Measurements from ENCODE around the gene UTS2R. TPM values are rescaled to one million over a fixed set of nuclear protein-coding genes. Genes with fewer than 3 reads are reported as not detected.

UTS2R gene
- total and polyA plus RNA-seq, 4 donors, result not detected

DNA sequence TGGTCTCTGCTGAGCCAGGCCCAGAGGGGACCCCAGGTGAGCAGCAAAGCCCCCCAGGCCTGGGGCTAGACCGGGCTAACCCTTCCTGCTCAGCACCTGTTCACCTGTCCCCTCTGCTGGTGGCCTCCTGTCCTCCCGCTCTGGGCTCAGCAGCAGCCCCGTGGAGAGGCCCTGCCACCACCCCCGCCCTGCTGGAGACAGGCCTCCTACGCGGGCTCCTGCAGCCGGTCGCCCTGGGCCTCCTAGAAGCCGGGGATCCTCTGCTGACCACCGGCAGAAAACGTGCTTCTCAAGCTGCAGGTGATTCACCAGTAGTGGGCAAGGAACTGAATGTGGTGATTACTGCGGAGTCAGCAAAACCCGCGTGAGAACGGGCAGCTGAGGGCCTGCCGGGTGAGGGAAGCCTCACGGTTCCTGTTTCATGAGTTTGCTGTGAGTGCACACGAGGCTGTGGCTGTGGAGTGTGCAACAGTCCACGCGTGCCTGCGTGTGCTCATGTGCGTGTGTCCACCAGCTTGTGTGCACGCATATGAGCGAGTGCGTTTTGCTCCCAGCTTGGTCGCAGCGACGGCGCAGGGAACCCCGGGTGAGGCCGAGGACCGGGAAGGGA is 38.8 kb upstream of the UTS2R start:
- intact Hi-C loops (cut with DNase I), result no loop called here
- Histone ChIP-seq H3K4me3 (ENCODE audit: low read length in 2 of 2) (no peak overlapping the region), H3K36me3 (ENCODE audit: control insufficient read depth in 1 of 2, insufficient read depth in 2 of 2, low read length in 1 of 2) (no peaks in the 10 kb centered on the region), H3K9me3 (ENCODE audit: control insufficient read depth, low read length) (no peaks in the 10 kb centered on the region), H3K27me3 (ENCODE audit: control insufficient read depth in 1 of 2, insufficient read depth in 2 of 2, low read length in 1 of 2) (no peaks in the 10 kb centered on the region), H3K4me1 (ENCODE audit: control insufficient read depth in 1 of 2, insufficient read depth in 2 of 2, low read length in 2 of 2) (no peaks in the 10 kb centered on the region), H3K27ac (ENCODE audit: low read depth in 1 of 2, low read length in 2 of 2) (no peak overlapping the region)
- ATAC-seq (ENCODE audit: low FRiP score), result peak; percentile 21
- DNase-seq, result peak in 1 of 2 donors; percentile 89
- 16% methylated on average over 31 to 32 of the region's 32 CpGs for WGBS, 2 donors

DNA sequence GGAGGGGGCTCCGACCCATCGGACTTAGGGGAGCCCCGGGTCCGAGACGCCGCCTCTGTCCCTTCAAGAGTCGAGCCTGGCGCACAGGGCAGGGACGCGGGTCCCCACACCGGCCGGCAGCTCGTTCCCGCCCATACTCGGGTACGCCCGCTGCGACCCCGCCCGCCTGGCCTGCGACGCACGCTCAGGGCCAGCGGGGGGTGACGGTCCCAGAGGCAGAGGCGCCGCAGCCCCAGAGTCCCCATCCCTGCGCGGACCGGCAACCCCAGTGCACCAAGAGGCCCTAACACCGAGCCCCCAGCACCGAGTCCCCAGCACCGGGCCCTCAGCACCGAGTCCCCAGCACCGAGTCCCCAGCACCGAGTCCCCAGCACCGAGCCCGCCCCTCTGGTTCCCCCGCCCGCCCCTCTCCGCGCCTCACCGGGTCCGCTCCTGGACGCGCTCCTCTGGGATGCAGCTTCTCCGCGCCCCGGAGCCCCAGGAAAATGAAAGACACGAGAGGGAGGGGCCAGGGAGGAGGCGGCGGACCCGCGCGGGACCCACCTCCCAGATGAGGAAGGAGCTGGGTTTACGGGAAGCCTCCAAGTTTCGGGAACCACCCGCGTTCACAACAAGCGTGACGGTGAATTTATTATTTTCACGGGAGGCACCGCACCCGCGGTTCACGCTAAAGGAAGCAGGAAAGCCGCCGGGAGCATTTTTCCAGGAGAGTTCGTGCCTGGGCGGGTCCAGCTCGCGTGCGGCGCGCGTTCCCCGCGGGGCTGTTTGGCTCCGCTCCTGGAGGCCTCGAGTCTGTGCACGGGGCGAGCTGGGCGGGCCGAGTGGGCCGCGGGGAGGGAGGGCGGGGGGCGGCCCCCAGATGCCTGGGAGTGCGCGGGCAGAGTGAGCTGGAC is 38.0 kb upstream of the UTS2R start, which contains the start of gene SECTM1:
Gene SECTM1 (minus strand): TSS at position 488 of the 893 bp plus-strand sequence. CDS start 6,526 bp downstream, outside the sequence.
- DNase-seq, result peak; percentile 79 to 87
- Histone ChIP-seq H3K4me1 (ENCODE audit: control insufficient read depth in 1 of 2, insufficient read depth in 2 of 2, low read length in 2 of 2) (no peaks in the 10 kb centered on the region), H3K9me3 (ENCODE audit: control insufficient read depth, low read length) (no peaks in the 10 kb centered on the region), H3K27ac (ENCODE audit: low read depth in 1 of 2, low read length in 2 of 2) (no peak within 1 kb of the TSS), H3K27me3 (ENCODE audit: control insufficient read depth in 1 of 2, insufficient read depth in 2 of 2, low read length in 1 of 2) (no peaks in the 10 kb centered on the region), H3K36me3 (ENCODE audit: control insufficient read depth in 1 of 2, insufficient read depth in 2 of 2, low read length in 1 of 2) (no peaks in the 10 kb centered on the region), H3K4me3 (ENCODE audit: low read length in 2 of 2) (peak within 1 kb of the TSS; percentile 10 to 50)
- 1 to 2% methylated on average over 87 to 90 of the region's 90 CpGs for WGBS, 2 donors
- peak; percentile 48 for ATAC-seq (ENCODE audit: low FRiP score)
- intact Hi-C loops (cut with DNase I), result no loop called here

DNA sequence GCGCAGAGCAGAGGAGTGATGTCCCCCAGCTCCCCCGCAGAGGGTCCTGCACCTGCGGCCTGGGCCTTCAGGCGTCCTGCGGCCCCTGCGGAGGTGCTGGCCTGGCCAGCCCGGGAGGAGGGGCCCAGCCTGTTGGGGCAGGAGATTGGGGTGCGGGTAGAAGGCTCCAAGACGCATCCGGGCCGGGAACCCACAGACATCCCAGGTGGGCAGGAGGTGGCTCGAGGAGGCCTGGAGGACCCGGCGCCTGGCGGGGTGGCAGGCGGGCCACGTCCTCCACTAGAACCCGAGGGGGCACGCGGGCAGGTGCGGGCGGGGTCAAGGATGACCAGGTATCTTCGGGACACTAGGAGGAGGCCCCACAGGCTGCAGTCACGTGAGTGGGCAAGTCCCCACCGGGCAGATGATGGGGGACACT is 37.4 kb upstream of the UTS2R start:
- H3K27me3 ChIP-seq (ENCODE audit: control insufficient read depth in 1 of 2, insufficient read depth in 2 of 2, low read length in 1 of 2), result no peaks in the 10 kb centered on the region
- 65 to 70% methylated on average over 25 of the region's 25 CpGs for WGBS, 2 donors
- H3K4me3 ChIP-seq (ENCODE audit: low read length in 2 of 2), result no peak overlapping the region
- H3K9me3 ChIP-seq (ENCODE audit: control insufficient read depth, low read length), result no peaks in the 10 kb centered on the region
- ATAC-seq (ENCODE audit: low FRiP score) (peak; percentile 3), DNase-seq (peak in 1 of 2 donors; percentile 61)
- H3K27ac ChIP-seq (ENCODE audit: low read depth in 1 of 2, low read length in 2 of 2), result no peak overlapping the region
- no peaks in the 10 kb centered on the region for H3K36me3 ChIP-seq (ENCODE audit: control insufficient read depth in 1 of 2, insufficient read depth in 2 of 2, low read length in 1 of 2)
- intact Hi-C loops (cut with DNase I), result no loop called here
- no peaks in the 10 kb centered on the region for H3K4me1 ChIP-seq (ENCODE audit: control insufficient read depth in 1 of 2, insufficient read depth in 2 of 2, low read length in 2 of 2)

DNA sequence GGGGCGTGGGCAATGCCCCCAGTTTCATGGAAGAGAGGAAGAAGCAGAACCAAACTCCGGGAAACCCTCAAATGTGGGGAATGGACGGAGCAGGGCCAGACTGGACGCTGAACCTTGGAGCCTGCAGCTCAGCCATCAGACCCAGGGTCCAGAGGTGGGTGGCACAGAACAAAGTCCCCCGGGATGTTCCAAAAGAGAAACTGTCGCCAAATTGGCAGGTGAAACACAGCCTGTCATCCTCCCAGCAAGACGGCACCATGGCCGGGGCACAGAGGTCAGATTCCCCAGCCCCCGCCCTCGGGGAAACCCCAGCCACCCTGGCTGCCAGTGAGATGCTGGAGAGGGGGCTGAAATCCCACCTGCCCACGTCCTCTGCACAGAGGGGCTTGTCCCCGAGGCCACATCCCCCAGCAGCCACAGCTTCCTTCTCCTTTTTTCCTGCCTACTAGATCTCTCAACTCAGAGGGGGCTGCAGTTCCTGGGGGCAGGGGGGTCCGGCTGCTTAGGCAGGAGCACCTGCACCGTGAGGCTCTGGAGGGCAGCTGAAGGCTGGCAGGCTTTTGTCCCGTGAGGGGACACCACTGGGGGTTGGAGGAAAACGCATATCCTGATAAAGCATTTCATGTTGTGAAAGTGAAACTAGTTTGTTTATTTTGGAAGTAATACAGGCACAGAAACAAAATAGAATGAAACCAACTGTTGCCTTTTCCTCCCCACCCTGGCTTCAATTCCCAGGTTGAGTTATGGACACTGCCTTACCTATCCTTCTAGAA is 36.8 kb upstream of the UTS2R start:
- Histone ChIP-seq H3K36me3 (ENCODE audit: control insufficient read depth in 1 of 2, insufficient read depth in 2 of 2, low read length in 1 of 2) (no peaks in the 10 kb centered on the region), H3K27ac (ENCODE audit: low read depth in 1 of 2, low read length in 2 of 2) (no peak overlapping the region), H3K9me3 (ENCODE audit: control insufficient read depth, low read length) (no peaks in the 10 kb centered on the region), H3K4me1 (ENCODE audit: control insufficient read depth in 1 of 2, insufficient read depth in 2 of 2, low read length in 2 of 2) (no peaks in the 10 kb centered on the region), H3K27me3 (ENCODE audit: control insufficient read depth in 1 of 2, insufficient read depth in 2 of 2, low read length in 1 of 2) (no peaks in the 10 kb centered on the region), H3K4me3 (ENCODE audit: low read length in 2 of 2) (no peak overlapping the region)
- intact Hi-C loops (cut with DNase I), result no loop called here
- ATAC-seq (ENCODE audit: low FRiP score), result no peak
- peak in 1 of 2 donors; percentile 58 for DNase-seq
- WGBS, 2 donors, result 37% methylated on average over 16 of the region's 16 CpGs

DNA sequence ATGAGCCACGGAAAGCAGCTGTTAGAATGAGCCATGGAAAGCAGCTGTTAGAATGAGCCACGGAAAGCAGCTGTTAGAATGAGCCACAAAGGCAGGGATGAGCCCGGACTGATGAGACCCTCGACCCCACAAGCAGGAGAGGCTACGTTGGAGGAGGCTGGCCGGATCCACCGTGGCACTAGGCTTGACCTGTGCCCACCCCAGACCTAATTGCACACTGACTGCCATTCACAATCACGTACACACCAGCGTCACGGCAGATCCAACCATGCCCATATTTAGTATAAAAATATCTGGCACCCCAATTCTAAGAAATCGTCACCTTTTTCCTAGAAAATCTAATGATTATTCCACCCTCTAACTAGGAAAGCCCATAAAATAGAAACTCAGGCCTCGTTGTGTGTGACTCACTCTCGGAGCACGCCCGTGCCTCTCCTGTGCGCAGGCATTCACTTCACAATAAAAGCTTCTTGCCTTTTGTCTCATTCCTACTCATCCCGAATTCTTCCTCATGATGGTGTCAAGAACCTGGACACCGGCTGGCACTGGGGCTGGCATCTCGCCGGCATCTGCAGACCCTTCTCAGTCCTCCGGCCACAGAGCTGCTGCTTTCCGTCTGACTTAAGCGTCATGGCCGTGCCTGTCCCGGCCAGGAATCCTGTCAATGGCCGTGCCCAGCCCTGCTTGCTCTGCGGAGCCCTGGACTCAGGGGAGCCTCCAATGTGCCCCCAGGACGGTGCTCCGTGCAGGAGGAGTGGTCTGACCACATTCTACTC is 32.5 kb upstream of the UTS2R start:
- intact Hi-C loops (cut with DNase I), result no loop called here
- Histone ChIP-seq H3K27ac (ENCODE audit: low read depth in 1 of 2, low read length in 2 of 2) (no peak overlapping the region), H3K9me3 (ENCODE audit: control insufficient read depth, low read length) (no peaks in the 10 kb centered on the region), H3K36me3 (ENCODE audit: control insufficient read depth in 1 of 2, insufficient read depth in 2 of 2, low read length in 1 of 2) (no peaks in the 10 kb centered on the region), H3K4me1 (ENCODE audit: control insufficient read depth in 1 of 2, insufficient read depth in 2 of 2, low read length in 2 of 2) (no peaks in the 10 kb centered on the region), H3K27me3 (ENCODE audit: control insufficient read depth in 1 of 2, insufficient read depth in 2 of 2, low read length in 1 of 2) (no peaks in the 10 kb centered on the region), H3K4me3 (ENCODE audit: low read length in 2 of 2) (peak overlapping the region in 1 of 2 donors; percentile 7)
- DNase-seq, result peak; percentile 51 to 77
- 8 to 10% methylated on average over 29 of the region's 29 CpGs for WGBS, 2 donors
- peak; percentile 75 for ATAC-seq (ENCODE audit: low FRiP score)

DNA sequence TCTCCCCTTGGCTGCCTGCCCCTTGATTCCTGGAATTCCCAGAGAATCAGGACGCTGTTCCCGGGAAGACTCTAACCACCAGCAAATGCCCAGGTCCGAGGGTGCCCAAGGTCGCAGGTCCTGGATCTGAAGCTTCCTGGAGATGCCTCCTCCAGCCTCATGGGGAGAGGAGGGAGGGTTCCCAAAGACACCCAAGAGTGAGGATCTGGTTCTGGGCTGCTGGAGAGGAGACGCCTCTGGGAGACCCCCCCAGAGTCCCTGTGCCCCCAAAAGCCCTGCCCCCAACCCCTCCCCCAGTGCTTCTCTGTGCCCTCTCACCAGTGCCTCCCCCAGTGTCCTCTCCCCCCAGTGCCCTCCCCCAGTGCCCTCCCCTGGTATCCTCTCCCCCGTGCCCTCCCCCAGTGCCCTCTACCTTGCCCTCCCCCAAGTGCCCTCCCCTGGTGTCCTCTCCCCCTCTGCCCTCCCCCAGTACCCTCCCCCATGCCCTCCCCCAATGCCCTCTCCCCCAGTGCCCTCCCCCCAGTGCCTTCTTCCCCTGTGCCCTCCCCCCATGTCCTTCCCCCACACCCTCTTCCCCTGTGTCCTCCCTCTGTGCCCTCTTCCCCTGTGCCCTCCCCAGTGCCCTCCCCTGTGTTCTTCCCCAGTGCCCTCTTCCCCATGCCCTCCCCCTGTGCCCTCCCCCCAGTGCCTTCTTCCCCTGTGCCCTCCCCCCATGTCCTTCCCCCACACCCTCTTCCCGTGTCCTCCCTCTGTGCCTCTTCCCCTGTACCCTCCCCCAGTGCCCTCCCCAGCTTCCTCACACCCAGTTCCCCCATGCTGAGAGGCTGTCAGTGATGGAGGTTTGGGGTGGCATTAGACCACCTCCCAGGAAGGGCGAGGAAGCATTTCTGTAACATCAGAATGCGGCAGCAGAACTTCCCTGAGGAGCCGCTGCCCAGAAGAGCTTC is 31.7 kb upstream of the UTS2R start:
- intact Hi-C loops (cut with DNase I), result no loop called here
- no peak for ATAC-seq (ENCODE audit: low FRiP score)
- Histone ChIP-seq H3K4me3 (ENCODE audit: low read length in 2 of 2) (peak overlapping the region in 1 of 2 donors; percentile 7), H3K36me3 (ENCODE audit: control insufficient read depth in 1 of 2, insufficient read depth in 2 of 2, low read length in 1 of 2) (no peaks in the 10 kb centered on the region), H3K4me1 (ENCODE audit: control insufficient read depth in 1 of 2, insufficient read depth in 2 of 2, low read length in 2 of 2) (no peaks in the 10 kb centered on the region), H3K9me3 (ENCODE audit: control insufficient read depth, low read length) (no peaks in the 10 kb centered on the region), H3K27me3 (ENCODE audit: control insufficient read depth in 1 of 2, insufficient read depth in 2 of 2, low read length in 1 of 2) (no peaks in the 10 kb centered on the region), H3K27ac (ENCODE audit: low read depth in 1 of 2, low read length in 2 of 2) (no peak overlapping the region)
- peak in 1 of 2 donors; percentile 51 for DNase-seq
- WGBS, 2 donors, result 50 to 54% methylated on average over 8 to 10 of the region's 10 CpGs

DNA sequence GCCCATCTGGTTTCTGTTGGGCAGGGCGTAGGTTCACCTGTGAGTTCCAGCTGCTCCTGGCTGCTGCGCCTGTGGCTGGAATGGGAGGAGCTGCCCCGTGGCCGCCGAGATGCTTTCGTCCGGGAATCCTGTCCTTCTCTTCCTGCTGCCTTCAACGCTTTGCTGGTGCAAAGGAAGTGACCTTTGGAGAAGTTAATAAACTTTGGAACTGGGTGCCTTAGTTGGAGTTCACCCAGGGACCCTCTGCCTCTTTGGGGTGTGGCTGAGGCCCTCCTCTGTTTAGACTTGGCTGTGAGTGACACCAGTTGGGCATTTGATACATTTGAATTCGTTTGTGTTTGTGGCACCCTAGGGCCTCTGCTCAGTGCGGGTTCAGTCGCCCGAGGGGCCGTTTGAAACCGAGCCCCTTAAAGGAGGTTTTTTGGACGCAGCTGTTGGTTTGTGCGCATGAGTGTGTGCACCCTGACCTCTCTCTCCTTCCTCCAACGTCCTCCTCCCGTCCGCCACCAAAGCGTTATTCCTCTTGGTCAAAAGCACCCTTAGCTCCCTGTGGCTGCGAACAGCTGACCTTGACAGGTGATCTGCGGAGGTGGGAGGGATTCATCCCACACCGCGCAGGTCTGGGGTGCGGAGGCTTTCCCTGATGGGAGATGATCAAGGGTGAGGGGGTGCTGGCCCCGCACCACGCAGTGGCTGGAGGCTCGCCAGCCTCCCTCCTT is 29.0 kb upstream of the UTS2R start:
- H3K36me3 ChIP-seq (ENCODE audit: control insufficient read depth in 1 of 2, insufficient read depth in 2 of 2, low read length in 1 of 2), result no peaks in the 10 kb centered on the region
- WGBS, 2 donors, result 82 to 84% methylated on average over 28 of the region's 28 CpGs
- no peaks in the 10 kb centered on the region for H3K27me3 ChIP-seq (ENCODE audit: control insufficient read depth in 1 of 2, insufficient read depth in 2 of 2, low read length in 1 of 2)
- H3K4me3 ChIP-seq (ENCODE audit: low read length in 2 of 2), result no peak overlapping the region
- no peaks in the 10 kb centered on the region for H3K9me3 ChIP-seq (ENCODE audit: control insufficient read depth, low read length)
- intact Hi-C loops (cut with DNase I), result no loop called here
- ATAC-seq (ENCODE audit: low FRiP score), result no peak
- no peaks in the 10 kb centered on the region for H3K4me1 ChIP-seq (ENCODE audit: control insufficient read depth in 1 of 2, insufficient read depth in 2 of 2, low read length in 2 of 2)
- DNase-seq, result no peak
- no peak overlapping the region for H3K27ac ChIP-seq (ENCODE audit: low read depth in 1 of 2, low read length in 2 of 2)

Data from aorta (tissue), 5 donors.